Measurements from ENCODE around the gene ITPA.
"Not testable (repeated sequence)": the region's sequence is repeated elsewhere in the genome, so short reads cannot be mapped to it uniquely, and the experiment has no call there.

ITPA gene

DNA sequence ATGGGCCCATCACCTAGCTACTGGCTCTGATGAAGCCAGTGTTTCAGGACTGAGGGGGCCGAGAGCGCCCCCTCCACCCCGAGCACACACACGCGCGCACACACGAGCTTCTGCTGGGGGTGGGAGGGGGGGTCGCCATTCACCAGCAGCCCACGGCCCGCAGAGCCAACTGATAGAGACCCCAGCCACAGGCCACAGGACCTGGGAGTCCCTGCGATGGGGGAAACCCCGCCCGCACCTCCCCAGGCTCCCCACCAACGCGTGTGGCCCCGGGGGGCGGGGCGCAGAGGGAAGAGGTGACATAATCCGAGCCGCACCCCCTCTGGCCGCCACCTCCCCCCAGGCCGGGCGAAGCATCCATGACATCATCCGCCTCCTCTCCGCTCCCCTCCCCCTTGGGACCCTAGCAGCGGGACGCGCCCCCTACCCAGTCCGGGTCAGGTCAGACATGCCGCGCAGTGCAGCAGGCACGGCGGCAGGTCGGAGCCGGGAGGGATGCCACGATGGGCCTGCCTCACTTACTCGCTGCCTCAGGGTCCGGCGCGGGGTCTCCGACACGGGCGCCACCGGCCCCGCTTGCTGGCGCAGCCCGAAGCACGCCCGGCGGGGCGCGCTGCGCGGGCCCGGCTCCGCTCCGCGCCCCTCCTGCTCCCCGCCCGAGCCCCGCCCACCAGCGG lies 36.2 kb upstream of the ITPA start, which contains the start of gene LZTS3:
LZTS3 (minus strand) TSS at position 617 of the 677 bp plus-strand sequence. CDS start 6,386 bp downstream, outside the sequence.
- peak in 44 of 56 donors; percentile 31 to 90 (median 70) for DNase-seq

DNA sequence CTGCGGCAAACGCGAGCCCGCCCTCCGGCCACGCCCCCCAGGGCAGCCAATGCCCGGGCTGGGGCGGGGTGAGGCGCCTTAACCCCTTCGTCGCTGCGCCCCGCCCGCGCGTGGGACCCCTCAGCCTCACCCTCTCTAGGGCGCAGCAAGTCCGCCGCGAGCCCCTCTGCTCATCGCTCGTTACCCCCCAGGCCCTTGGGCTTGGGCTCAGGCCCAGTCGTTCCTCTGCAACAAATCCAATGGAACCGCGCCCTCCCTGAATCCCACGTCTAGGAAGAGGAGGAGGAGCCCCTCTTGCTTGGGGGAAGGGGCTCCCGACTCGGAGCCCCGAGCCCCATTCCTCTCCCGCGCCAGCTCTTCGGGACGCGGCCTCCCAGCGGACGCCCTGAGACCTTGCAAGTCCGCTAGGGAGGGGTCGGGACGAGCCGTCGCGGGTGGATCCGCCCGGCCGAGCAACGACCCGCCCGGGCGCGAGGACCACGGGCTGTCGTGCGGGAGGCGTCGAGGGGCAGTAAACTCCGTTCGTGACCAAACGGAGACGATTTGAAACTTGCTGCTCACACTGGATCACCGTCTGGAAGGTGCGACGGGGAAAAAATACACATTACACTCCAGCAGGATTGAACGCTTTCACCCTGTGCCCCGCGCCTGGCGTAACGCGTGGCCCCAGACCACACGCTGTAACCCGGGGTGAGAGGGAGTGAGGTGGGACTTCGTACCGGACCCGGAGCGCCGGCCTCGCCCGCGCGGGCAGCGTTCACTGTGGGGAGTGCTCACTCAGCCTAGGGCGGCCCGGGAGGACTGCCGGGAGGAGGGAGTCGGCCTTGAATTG lies 35.5 kb upstream of the ITPA start:
- DNase-seq, result peak in 45 of 56 donors; percentile 29 to 90 (median 76)

DNA sequence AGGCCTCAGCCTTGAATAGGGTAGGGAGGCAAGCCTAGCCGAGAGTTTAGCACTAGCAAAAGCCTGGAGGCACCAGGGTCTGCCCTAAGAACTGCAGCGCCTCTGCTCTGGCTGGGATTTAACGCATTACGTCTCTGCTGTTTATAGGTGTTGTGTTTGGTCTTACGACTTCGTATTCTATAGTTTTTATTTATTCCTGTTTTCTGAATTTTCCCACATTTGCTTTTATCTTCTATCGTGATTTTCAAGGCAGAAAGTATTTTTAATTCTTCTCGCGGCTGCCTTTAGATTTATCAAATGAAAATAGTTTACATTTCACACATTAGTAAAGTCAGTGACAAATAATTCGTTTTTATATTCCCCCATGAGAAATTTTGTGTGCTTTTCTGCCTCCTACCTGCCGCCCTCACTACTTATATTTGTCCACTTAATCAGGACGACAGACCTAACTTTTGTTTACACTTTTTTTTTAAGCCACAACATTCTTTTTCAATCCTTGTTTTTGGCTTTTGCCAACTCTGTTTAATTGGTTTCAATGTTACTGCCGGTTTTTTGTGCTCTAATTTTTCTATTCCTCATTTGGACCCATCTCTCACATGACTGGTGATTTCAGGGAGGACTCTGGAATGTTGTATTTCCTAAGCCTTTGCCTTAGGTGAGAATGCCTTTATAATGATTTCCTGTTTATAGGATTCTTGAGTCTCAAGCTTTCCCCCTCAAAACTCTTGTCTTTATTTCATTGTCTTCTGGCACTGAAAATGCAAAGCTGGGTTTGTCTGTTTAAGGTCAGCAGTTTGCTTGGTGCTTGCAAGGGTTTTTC lies 34.6 kb upstream of the ITPA start:
- DNase-seq, result no peak

DNA sequence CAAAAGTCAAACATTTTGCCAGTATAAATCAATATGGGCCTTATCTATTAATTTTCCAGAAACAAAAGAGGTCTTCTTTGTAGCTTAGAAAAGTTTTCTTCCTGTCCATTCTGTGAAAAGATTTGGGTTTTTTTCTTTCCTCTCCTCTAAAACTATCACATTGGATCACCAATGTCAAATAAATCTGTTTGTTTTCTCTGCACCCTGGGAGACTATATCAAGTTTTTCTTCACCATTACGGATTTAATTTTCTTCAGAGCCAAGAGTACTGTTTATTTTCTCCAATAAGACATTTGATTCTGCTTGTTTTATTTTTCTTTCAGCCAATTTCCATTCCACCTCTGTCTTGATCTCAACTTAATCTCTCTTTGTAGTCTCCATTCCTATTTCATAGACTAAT lies 34.0 kb upstream of the ITPA start:
- no peak for DNase-seq

DNA sequence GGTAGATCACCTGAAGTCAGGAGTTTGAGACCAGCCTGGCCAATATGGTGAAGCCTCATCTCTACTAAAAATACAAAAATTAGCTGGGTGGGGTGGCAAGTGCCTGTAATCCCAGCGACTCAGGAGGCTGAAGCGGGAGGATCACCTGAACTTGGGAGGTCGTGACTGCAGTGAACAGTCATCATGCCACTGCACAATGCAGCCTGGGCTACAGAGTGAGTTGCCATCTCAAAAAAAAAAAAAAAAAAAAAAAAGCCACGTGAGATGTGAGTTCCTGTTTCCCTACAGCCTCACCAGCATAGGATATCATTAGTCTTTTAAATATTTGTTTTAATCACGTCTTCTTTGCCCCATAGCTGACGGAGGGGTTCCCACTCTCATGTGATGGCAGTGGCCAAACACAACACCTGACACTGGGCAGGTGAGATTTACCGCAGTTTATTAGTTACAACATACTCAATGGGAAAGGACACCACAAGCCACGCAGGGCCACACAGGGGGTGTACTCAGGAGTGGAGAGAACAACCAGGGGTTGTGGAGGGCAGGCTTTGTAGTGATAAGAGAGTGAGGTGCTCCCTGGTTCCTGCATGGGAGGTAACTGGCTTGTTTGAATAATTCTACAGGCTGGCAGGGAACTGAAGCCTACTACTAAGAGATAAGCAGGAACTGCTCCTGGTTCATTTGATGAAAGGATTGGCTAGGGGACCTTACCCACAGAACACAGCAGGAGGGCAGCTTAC lies 31.4 kb upstream of the ITPA start:
- no peak for DNase-seq

DNA sequence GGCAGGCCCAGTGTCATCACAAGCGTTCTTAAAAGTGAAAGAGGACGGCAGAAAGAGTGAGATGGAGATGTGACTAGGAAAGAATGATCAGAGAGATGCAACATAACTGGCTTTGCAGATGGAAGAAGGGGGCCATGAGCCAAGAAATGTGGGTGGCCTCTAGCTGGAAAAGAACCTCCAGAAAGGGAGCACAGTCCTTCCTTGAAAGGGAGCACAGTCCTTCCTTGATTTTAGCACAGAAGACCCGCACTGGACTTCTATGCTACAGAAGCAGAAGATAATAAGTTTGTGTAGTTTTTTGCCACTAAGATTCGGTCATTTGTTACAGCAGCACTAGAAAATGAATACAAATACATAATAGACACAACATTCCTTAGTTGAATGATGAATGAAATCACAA lies 29.0 kb upstream of the ITPA start:
- DNase-seq, result no peak

DNA sequence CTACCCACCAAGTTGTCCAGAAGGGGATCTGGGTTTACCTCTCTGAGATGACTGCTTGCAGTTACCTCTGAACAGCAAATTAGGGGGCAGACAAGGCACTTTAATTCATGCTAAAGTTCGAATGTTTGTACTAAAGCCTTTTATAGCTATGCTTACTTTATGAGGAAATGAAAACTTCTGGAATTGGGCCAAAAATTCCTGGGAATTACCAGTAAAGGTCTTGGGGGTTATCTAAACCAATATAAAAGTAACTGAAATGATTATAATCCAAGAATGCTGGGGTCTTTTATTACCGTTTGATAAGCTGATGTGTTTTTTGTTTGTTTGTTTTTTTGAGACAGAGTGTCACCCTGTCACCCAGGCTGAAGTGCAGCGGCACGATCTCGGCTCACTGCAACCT lies 28.0 kb upstream of the ITPA start:
- DNase-seq, result no peak

DNA sequence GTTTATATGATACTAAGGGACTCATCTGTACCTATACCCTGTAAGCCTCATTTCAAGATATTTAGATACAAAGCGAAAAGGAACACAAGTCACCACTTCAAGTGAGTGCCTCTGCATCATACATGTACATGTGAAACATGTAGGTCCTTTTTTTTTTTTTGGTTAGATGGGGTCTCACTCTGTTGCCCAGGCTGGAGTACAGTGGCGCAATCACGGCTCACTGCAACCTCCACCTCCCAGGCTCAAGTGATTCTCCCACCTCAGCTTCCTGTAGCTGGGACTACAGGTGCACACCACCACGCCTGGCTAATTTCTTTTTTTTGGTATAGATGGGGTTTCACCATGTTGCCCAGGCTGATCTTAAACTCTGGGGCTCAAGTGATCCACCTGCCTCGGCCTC lies 26.9 kb upstream of the ITPA start:
- DNase-seq, result not testable (repeated sequence)

DNA sequence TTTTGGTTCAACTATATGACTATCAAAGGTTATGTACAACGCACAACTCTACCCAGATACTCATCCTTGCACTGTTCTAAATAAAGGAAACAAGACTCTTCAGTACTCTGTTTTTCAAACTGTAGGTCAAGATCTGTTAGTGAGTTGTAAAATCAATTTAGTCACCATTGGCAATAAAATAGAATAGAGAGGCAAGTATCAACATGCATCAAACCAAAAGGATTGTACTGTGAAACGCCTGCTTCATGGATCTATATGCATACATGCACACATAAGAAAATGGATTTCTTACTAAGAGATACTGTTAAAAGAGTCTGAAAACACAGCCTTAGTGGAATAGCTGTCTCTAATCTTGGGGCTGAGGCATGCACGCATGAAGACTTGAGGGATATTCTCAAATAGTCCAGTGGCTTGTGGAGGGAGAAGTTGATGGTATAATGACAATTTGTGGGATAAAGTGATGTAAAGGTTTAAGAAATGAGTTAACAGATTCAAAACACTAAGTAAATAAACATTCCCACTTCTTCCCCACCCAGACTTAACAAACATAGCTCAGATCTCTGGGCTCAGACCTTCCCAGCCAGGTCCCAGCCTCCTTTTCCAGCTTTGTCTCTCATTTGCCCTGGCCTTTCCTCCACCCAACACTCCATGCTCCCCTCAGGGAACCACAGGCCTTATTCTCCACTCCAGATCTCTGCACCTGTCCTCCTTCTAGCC lies 25.2 kb upstream of the ITPA start:
- DNase-seq, result no peak

DNA sequence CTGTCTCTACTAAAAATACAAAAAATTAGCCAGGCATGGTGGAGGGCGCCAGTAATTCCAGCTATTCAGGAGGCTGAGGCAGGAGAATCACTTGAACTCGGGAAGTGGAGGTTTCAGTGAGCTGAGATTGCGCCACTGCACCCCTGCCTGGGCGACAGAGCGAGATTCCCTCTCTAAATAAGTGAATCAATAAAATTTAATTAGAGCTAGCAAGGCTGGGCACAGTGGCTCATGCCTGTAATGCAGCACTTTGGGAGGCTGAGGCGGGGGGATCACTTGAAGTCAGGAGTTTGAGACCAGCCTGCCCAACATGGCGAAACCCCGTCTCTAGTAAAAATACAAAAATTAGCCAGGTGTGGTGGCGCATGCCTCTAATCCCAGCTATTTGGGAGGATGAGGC lies 21.4 kb upstream of the ITPA start:
- not testable (repeated sequence) for DNase-seq

DNA sequence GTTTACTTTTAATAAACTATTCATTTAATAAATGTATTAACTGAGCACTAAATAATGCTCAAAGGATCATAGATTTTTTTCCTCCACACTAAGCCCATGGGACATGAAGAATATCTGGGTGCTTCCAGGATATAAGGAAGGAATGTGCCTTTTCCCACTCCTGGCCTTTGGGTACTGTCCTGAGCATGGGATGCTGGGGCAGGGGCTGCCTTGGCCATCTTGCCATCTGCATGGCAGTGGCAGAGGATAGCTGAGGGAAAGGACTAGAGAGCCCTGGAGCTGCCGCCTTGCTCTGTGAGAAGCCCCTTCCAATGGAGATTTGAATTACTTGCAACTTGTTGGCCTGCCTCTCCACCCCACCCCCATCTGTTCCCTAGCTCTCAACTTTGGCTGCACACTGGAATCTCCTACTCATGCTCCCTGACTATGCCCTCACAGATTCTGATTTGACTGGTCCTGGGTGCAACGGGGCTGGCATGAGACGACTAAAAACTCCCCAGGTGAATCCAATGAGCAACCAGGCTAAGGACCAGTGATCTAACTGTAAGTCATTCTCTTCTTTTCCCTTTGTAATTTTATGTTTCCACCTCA lies 20.4 kb upstream of the ITPA start:
- DNase-seq, result no peak

DNA sequence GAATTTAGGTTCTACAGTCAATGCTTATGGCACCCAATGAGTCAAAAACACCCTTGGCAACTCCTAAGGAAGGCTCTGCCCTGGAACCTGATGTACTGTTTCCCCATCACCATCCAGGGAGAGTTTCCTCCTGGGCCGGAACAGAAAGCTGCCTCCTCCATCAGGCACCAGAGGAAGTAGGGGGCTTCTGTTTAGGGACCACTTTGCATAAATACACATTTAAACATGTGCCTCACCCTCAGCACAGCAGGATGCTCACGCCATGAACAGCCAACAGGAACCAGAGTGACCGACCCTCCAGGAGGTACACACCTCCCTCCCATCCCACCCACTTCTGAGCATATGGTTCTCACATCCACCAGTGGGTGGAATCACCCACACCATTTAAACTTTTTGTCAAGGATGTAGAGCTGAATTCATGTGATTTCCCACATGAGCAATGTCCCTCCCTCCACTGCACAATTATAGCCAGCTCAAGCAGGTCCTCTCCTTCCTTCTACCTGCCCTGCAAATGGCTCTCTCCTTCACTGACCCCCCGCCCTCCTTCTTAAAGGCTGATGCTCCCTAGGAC lies 19.7 kb upstream of the ITPA start:
- DNase-seq, result peak in 5 of 56 donors; percentile 17 to 56 (median 28)

DNA sequence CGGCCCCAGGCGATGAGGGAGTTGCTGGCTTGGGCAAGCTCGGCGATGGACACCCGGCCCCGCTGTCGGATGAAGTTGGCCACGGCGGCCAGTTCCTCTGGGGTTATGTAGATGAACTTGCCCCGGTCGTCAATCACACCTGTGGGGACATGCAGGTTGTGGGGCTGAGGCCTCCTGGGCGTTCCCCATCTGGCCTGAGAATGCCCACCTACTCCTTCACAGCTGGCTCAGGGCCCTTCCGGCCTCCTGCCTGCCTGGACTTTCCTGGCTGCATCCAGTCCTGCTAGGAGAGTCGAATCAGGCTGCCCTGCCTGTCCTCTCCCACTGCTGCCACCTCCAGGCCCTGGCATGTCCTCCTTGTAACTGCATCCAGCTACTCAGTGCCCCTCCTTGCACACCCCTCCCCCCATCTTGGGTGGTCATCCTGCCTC lies 18.6 kb upstream of the ITPA start:
- DNase-seq, result no peak

DNA sequence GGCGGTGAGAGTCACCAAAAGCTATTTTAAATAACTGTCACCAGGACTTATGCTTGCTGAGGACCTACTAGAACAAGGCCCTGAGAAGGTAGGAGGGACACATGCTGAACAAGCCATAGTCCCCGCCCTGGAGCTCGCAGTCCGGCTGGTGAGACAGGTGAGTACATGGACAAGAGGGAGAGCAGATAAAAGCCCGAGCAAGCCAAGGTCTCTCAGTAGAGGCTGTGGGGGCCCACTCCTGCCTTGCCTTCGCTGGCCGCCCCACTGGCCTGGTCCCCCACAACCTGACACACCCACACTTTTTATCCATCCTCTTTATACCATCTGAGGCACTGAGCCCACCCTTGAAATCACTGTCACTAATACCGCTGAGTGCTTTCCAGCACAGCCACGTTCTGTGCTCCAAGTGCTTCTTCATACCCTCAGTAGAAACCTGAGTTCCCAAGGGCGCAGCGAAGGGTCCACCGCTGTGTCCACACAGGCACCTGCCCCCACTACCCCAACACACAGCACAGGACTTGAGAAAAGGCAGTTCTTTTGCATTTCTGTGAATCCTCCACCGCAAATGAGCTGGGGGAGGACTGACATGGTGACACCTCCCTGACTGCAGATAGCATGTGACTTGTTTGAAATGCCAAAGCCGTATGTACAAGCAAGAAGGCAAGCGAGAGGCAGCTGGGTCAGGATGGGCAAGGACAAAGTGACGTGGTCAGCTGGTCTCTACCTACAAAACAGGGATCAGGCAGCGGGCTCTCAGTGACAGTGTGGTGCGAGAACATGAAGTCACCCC lies 16.9 kb upstream of the ITPA start:
- DNase-seq, result no peak

DNA sequence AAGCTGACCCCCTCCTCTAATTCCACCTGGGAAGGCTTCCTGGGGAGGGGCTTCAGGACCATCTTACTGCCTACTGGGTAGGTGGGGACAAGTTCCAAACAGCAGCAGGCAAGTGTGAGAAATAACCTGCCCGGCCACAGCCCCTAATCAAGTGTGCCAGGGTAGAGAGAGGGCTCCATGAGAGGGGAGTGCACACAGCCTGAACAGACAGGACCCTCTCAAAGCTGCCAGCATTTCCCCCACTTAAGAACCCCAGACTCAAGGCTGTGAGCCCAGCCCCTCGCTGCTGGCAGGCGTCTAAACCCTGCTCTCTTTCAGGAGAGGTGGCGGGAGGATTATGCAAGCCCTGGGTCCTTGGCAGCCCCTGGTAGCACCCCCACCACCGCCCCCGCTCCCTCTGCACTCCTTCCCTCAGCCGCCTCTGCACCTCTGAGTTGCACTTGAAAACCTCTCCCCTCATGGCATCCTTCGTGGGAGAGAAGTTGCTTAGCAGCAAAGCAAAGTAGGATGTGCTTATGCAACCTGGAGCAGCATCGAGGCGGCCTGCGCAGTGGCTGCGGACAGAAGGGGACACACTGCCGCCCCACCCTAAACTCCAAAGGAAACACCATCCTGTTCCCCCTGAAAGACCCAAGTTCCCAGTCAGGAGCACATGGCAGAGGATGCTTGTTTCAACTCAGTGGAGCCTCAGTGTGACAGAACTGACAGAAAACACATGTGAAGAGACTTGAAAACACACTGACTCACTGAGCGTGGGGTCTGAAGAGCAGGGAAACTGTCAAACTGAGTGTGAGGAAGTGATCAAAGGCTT lies 15.3 kb upstream of the ITPA start:
- DNase-seq, result peak in 15 of 56 donors; percentile 12 to 70 (median 33)

DNA sequence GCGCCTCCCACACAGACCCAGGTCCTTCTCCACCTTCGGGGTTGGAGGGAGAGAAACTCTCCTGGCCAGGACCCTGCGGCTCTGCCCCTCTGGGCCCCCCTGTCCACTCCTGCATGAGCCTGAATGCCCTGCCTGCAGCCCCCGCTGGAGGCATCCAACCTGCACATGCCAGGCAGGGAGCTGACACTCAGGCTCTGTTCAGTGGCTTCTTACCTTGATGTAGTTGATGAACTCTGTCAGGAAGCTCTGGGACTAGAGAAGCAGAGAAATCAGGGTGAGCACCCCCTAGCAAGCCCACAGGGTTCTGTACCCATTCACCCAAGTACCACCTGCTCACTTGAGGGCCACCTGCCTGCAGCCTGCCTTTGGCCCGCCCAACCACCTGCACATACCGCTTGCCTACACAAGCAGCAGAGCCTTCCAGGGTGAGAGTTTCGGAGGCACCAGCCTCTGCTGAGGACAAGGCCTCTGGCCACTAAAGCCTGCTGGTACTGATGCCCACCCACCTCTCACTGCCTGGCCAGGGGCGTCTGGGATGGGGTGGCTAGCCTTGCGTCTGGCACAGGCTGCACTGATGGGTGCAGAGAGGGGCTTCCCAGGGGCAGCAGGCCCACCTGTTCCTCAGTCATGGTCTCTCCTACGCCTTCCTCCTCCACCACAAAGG lies 14.5 kb upstream of the ITPA start:
- DNase-seq, result no peak

DNA sequence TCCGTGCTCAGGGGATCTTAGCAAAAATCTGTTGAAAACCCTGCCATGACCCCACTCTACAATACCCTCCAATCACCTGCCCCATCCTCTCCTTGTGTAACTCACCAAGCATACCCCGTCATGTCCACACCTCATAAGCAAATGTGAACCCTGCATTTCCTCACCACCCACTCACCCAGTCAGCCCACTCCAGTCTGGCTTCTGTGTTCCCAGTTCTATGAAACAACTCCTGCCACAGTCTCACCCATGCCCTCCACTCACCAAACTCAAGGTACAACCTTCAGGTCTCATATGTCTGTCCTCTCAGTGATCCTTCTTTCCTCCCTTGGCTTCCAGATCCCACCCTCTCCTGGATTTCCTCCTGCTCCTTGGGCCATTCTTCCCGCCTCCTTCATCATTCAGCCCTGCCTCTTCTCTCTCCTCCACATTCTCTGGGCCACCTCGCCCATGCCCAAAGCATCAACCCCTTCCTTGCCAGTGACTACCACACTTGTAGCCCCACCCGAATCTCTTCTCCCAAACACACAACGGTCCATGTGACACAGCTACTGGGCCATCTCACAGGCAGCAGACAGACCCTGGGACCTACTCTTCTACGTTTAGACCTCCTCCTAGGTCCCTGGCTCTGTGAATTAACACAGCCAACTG lies 13.6 kb upstream of the ITPA start:
- DNase-seq, result no peak
